Trophoblast cell (in vitro differentiated cells and primary cell): Measurements from ENCODE around the gene APBA1.

Experiments
- DNase-seq, 2 donors: peaks; one replicate each; pipeline ENCODE4 v3.0.0-alpha.2; 2016
- H2AFZ ChIP-seq: 2 replicates; pipeline ENCODE4 v1.6.1; 2013; ENCODE audit warnings: low read length, moderate library complexity, mild to moderate bottlenecking; ENCODE audit not compliant: insufficient read depth, poor library complexity
- H2AK5ac ChIP-seq: 2 replicates; pipeline ENCODE4 v1.6.1; 2013; ENCODE audit warnings: mild to moderate bottlenecking, low read length
- H2BK120ac ChIP-seq: 2 replicates; pipeline ENCODE4 v1.6.1; 2013; ENCODE audit warnings: low read length, mild to moderate bottlenecking, moderate library complexity; ENCODE audit not compliant: insufficient read depth, poor library complexity
- H2BK12ac ChIP-seq: 2 replicates; pipeline ENCODE4 v1.6.1; 2013; ENCODE audit warnings: mild to moderate bottlenecking, low read length, moderate library complexity
- H2BK5ac ChIP-seq: 2 replicates; pipeline ENCODE4 v1.6.1; 2013; ENCODE audit warnings: low read length, low read depth, moderate library complexity, mild to moderate bottlenecking; ENCODE audit not compliant: poor library complexity
- H3K14ac ChIP-seq: 2 replicates; pipeline ENCODE4 v1.6.1; 2013; ENCODE audit warnings: mild to moderate bottlenecking, low read length
- H3K18ac ChIP-seq: 2 replicates; pipeline ENCODE4 v1.6.1; 2013; ENCODE audit warnings: mild to moderate bottlenecking, low read length
- H3K23ac ChIP-seq: 2 replicates; pipeline ENCODE4 v1.6.1; 2013; ENCODE audit warnings: low read length
- H3K27ac ChIP-seq: 2 replicates; pipeline ENCODE4 v1.5.1; 2013; ENCODE audit warnings: low read depth, mild to moderate bottlenecking, inconsistent platforms, low read length, moderate library complexity
- H3K27me3 ChIP-seq: 2 replicates; pipeline ENCODE4 v1.6.1; 2013; ENCODE audit warnings: inconsistent platforms, mild to moderate bottlenecking, low read length, moderate library complexity; ENCODE audit not compliant: insufficient read depth
- H3K36me3 ChIP-seq, 2 experiments: 1 replicate in 1 of 2; 2 replicates in 1 of 2; pipeline ENCODE4 v1.6.1; 2013; ENCODE audit warnings: low read length in 2 of 2, mild to moderate bottlenecking in 2 of 2, moderate library complexity in 1 of 2; ENCODE audit not compliant: insufficient read depth in 2 of 2, control insufficient read depth in 1 of 2
- H3K4ac ChIP-seq: 2 replicates; pipeline ENCODE4 v1.6.1; 2013; ENCODE audit warnings: low read depth, mild to moderate bottlenecking, low read length, moderate library complexity
- H3K4me1 ChIP-seq, 2 experiments: 1 replicate in 1 of 2; 2 replicates in 1 of 2; pipeline ENCODE4 v1.6.1; 2013; ENCODE audit warnings: low read length in 2 of 2, mild to moderate bottlenecking in 2 of 2, moderate library complexity in 1 of 2; ENCODE audit not compliant: insufficient read depth in 2 of 2, control insufficient read depth in 1 of 2
- H3K4me2 ChIP-seq: 2 replicates; pipeline ENCODE4 v1.6.1; 2013; ENCODE audit warnings: inconsistent platforms, mild to moderate bottlenecking, low read length, moderate library complexity
- H3K4me3 ChIP-seq: 2 replicates; pipeline ENCODE4 v1.5.1; 2013; ENCODE audit warnings: mild to moderate bottlenecking, low read depth, low read length, inconsistent platforms
- H3K79me1 ChIP-seq: one replicate; pipeline ENCODE4 v1.6.1; 2013; ENCODE audit warnings: low read length
- H3K79me2 ChIP-seq: 2 replicates; pipeline ENCODE4 v1.6.1; 2013; ENCODE audit warnings: low read length, mild to moderate bottlenecking; ENCODE audit not compliant: control insufficient read depth, insufficient read depth, poor library complexity
- H3K9ac ChIP-seq: 2 replicates; pipeline ENCODE4 v1.6.1; 2013; ENCODE audit warnings: mild to moderate bottlenecking, low read length
- H3K9me3 ChIP-seq: 2 replicates; pipeline ENCODE4 v1.6.1; 2013; ENCODE audit warnings: low read depth, mild to moderate bottlenecking, control low read depth, inconsistent platforms, low read length; ENCODE audit not compliant: insufficient read depth
- H4K12ac ChIP-seq: 2 replicates; pipeline ENCODE4 v1.6.1; 2013; ENCODE audit warnings: low read depth, mild to moderate bottlenecking, low read length, moderate library complexity
- H4K8ac ChIP-seq: 2 replicates; pipeline ENCODE4 v1.6.1; 2013; ENCODE audit warnings: low read depth, mild to moderate bottlenecking, low read length, moderate library complexity
- H4K91ac ChIP-seq: one replicate; pipeline ENCODE4 v1.6.1; 2013; ENCODE audit warnings: low read depth, mild to moderate bottlenecking, low read length, moderate library complexity
- WGBS: extraction: QIAGEN DNeasy Blood & Tissue Kit; methylation state at CpG from one replicate; pipeline ENCODE4 v1.1.7; 2013; ENCODE audit warnings: missing lambda C conversion rate; ENCODE audit not compliant: insufficient read length, insufficient coverage; ENCODE audit errors: extremely low coverage; 5-methylcytosine and 5-hydroxymethylcytosine counted together

The APBA1 gene

DNA sequence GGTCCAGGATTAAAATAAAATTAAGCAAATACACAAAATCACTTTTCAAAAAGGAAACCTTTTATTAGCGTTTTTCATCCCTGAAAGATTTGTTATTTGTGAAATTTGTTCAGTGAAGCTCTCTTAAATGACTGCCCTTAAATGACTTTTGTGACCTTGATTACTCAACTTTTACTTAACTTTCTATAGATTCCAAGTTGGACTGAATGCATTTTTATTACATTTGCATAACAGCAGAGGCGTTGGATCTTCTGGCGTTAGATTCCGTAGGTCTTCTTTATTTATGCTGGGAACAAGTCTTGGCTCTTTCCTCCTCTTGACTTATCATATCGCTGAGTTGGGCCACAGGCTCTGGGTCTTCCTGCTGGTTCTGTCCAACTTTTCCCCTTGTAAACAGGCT lies 78.4 kb downstream of the APBA1 start:
- H3K4me2 ChIP-seq, result no peak overlapping the region
- H3K4me3 ChIP-seq, result no peak overlapping the region
- no peak overlapping the region for H4K8ac ChIP-seq
- no peak overlapping the region for H2BK12ac ChIP-seq
- H3K9ac ChIP-seq, result no peak overlapping the region
- H3K23ac ChIP-seq, result no peak overlapping the region
- no peaks in the 10 kb centered on the region for H3K36me3 ChIP-seq
- no CpG with 5 or more reads among the region's 5 CpGs for WGBS
- H3K79me1 ChIP-seq, result no peaks in the 10 kb centered on the region
- no peaks in the 10 kb centered on the region for H3K4me1 ChIP-seq
- H4K12ac ChIP-seq, result no peak overlapping the region
- DNase-seq, result no peak
- H3K79me2 ChIP-seq, result no peaks in the 10 kb centered on the region
- H2AFZ ChIP-seq, result no peak overlapping the region
- no peak overlapping the region for H3K4ac ChIP-seq
- H3K27ac ChIP-seq, result no peak overlapping the region
- no peak overlapping the region for H2BK120ac ChIP-seq
- H3K14ac ChIP-seq, result no peak overlapping the region
- no peak overlapping the region for H4K91ac ChIP-seq
- H2BK5ac ChIP-seq, result no peak overlapping the region
- no peak overlapping the region for H3K18ac ChIP-seq
- H2AK5ac ChIP-seq, result no peak overlapping the region
- no peaks in the 10 kb centered on the region for H3K9me3 ChIP-seq
- H3K27me3 ChIP-seq, result no peaks in the 10 kb centered on the region

DNA sequence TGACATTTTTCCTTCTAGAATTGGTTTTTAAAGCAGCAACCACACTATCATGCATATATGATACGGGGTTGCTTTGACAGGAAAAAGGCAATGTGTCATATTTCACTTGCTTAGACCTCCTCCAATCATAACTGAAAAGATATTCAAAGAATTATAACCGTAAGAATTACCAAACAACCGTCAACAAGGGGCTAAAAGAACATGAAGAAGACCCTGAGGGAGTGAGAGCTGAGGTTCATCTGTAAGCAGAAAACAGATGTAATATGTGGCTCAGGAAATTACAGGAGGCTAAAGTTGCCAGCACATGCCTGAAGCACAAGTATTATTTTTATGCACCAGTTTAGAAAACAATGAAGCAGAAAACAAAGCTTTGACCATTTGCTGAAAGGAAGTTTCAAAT lies 78.9 kb downstream of the APBA1 start:
- Histone ChIP-seq H2BK5ac (no peak overlapping the region), H3K4ac (no peak overlapping the region), H3K4me1 (no peaks in the 10 kb centered on the region), H3K79me2 (no peaks in the 10 kb centered on the region), H3K14ac (no peak overlapping the region), H4K12ac (no peak overlapping the region), H2BK120ac (no peak overlapping the region), H4K8ac (no peak overlapping the region), H3K9me3 (no peaks in the 10 kb centered on the region), H2BK12ac (no peak overlapping the region), H4K91ac (no peak overlapping the region), H3K23ac (no peak overlapping the region), H3K79me1 (no peaks in the 10 kb centered on the region), H2AFZ (no peak overlapping the region), H2AK5ac (no peak overlapping the region), H3K18ac (no peak overlapping the region), H3K27me3 (no peaks in the 10 kb centered on the region), H3K36me3 (no peaks in the 10 kb centered on the region), H3K4me2 (no peak overlapping the region), H3K4me3 (no peak overlapping the region), H3K27ac (no peak overlapping the region), H3K9ac (no peak overlapping the region)
- WGBS, result no CpG with 5 or more reads among the region's 3 CpGs
- DNase-seq, result no peak

DNA sequence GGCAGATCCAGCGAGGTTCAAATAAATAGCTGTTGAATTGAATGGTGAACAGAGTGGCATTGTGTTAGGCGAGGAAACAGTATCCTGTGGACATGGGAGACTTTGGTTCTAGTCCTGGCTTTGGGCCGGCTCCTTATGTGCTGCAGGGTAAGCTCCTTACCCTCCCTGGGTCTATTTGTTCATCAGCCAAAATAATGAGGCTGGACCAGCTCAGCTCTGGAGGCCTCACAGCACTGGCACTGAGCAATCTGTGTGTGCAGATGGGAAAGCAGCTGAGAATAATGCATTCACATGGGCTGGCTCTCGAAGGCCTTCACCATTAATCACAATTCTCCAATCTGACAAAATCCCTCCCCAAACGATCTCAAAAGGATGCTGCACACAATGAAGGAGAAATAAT lies 81.9 kb downstream of the APBA1 start:
- no peak overlapping the region for H2BK5ac ChIP-seq
- H3K79me2 ChIP-seq, result no peaks in the 10 kb centered on the region
- no peak overlapping the region for H2BK12ac ChIP-seq
- H3K9me3 ChIP-seq, result no peaks in the 10 kb centered on the region
- H2AFZ ChIP-seq, result no peak overlapping the region
- no peaks in the 10 kb centered on the region for H3K27me3 ChIP-seq
- H4K12ac ChIP-seq, result no peak overlapping the region
- H3K4me3 ChIP-seq, result no peak overlapping the region
- H3K14ac ChIP-seq, result no peak overlapping the region
- no peak overlapping the region for H2BK120ac ChIP-seq
- H3K4me2 ChIP-seq, result no peak overlapping the region
- H3K36me3 ChIP-seq, result no peaks in the 10 kb centered on the region
- no peak overlapping the region for H3K18ac ChIP-seq
- no peak overlapping the region for H3K27ac ChIP-seq
- DNase-seq, result no peak
- no peak overlapping the region for H3K23ac ChIP-seq
- H4K91ac ChIP-seq, result no peak overlapping the region
- no peak overlapping the region for H3K4ac ChIP-seq
- H4K8ac ChIP-seq, result no peak overlapping the region
- no peaks in the 10 kb centered on the region for H3K79me1 ChIP-seq
- no CpG with 5 or more reads among the region's 5 CpGs for WGBS
- H3K9ac ChIP-seq, result no peak overlapping the region
- no peaks in the 10 kb centered on the region for H3K4me1 ChIP-seq
- no peak overlapping the region for H2AK5ac ChIP-seq

DNA sequence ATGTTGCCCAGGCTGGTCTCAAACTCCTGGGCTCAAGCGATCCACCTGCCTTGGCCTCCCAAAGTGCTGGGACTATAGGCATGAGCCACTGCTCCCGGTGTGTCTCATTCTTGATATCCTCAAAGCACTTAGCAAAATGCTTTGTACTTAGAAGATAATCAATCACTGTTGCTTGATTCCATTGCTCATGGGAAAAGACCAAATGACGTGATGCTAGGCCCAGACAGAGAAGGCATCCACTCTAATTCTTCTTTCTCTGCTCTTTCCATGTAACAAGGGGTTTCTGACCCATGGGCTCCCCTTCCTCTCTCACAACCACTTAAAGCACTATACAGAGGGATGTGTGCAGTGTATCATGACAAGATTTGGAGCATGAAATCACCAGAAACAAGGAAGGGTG lies 83.0 kb downstream of the APBA1 start:
- Histone ChIP-seq H3K79me2 (no peaks in the 10 kb centered on the region), H3K4me2 (no peak overlapping the region), H2BK120ac (no peak overlapping the region), H2BK12ac (no peak overlapping the region), H3K9ac (no peak overlapping the region), H3K4ac (no peak overlapping the region), H2BK5ac (no peak overlapping the region), H2AK5ac (no peak overlapping the region), H3K14ac (no peak overlapping the region), H4K8ac (no peak overlapping the region), H4K12ac (no peak overlapping the region), H3K27me3 (no peaks in the 10 kb centered on the region), H3K79me1 (no peaks in the 10 kb centered on the region), H3K23ac (no peak overlapping the region), H4K91ac (no peak overlapping the region), H3K18ac (no peak overlapping the region), H3K4me3 (no peak overlapping the region), H3K27ac (no peak overlapping the region), H3K9me3 (no peaks in the 10 kb centered on the region), H3K4me1 (no peaks in the 10 kb centered on the region), H2AFZ (no peak overlapping the region), H3K36me3 (no peaks in the 10 kb centered on the region)
- no peak for DNase-seq
- no CpG with 5 or more reads among the region's 3 CpGs for WGBS
